ENCODE data around the gene OTC.

OTC gene

GRCh38 chrX:38352362-38352761 is at the start of gene OTC:
Gene OTC (plus strand): TSS chrX:38352604. CDS start chrX:38352697, 93 bp downstream.
- no peak for DNase-seq

DNA sequence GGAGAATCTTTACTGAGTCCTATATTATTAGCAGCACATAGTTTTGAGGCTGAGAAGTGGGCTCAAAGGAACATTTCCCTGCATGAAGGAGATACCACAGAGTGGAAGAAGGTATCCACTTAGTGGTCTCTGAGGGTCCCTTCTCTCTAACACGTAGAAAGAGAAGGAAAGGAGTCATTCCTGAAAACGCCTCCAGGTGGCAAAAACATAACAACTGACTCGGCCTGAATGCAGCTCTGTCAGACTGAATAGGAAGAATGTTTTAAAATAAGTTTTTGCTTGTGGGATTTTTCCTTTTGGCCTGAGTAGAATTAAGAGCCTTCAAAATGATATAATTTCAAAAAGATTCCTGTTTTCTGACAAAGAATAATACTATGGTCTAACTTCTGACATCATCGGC is 48.4 kb upstream of the OTC start:
- no peak for DNase-seq

DNA sequence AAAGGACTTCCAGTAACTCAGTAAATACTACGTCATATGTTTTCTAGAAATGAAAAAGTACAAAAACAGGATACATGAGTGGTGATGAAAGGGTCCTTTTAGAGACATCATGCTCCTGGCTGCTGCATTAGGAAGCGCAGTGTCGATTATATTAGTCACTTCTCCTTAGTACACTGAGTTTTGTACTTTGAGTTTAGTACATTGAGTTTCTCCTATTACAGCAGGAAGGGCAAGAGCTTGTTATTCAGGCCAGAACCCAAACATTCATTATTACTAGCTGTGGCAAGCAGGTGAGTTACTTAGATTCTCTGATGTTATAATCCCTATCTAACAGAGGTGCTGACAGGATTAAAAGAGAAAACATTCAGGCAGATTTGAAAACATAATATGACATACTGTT is 46.4 kb upstream of the OTC start:
- DNase-seq, result no peak

DNA sequence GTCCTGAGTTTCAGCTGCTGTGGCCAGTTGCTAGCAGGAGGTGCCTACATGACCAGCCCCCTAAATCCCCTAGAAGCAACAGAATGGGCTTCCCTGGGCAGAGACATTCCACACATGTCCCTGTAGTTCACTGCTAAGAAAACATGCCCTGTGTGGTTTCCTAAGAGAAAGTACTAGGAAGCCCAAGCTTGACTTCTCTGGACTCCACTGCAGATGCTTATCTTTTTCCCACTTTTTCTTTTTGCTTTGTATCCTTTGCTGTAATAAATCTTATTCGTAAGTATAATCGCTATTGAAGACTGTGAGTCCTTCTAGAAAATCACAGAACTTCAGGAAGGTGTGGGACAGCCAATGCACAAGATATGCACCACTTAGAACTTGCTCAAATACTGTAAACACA is 40.7 kb upstream of the OTC start:
- no peak for DNase-seq

DNA sequence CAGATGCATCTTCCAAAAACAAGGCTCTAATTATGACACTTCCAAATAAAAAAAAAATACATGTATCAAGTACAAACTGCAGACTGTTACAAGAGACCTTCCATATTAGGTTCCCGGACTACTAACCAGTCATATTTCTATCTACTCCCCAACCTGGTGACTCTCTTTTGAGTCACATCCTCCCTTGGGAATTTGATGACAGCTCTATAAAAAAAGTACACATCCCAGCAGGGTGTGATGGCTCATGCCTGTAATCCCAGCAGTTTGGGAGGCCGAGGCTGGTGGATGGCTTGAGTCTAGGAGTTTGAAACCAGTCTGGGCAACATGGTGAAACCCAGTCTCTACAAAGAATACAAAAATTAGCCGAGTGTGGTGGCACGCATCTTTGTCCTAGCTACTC is 40.0 kb upstream of the OTC start:
- no peak for DNase-seq

DNA sequence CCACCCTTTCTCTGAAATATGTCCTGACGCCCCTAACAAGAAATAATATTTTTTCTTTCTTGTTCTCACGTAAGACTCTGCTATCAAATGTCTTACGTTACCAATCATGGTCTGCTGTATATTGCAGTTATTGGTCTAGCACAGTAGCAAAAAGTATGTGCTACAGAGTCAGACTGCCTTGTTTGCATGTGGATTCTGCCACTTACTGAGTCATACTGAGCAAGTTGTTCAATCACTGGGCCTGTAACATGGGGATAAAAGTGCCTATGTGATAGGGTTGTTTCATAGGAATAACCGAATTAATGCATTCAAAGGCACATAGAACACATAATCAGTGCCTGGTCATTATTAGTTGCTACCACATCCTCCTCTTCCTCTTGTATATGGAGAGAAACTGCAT is 39.2 kb upstream of the OTC start:
- no peak for DNase-seq

DNA sequence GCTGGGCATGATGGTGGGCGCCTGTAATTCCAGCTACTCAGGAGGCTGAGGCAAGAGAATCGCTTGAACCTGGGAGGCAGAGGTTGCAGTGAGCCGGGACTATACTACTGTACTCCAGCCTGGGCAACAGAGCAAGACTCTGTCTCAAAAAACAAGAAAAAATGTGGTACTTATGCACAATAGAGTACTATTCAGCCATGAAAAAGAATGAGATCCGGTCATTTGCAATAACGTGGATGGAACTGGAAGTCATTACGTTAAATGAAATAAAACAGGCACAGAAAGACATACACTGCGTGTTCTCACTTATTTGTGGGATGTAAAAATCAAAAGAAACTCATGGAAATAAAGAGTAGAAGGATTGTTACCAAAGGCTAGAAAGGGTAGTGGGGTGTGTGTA is 37.2 kb upstream of the OTC start:
- DNase-seq, result no peak

GRCh38 chrX:38318196-38318595 is 34.2 kb upstream of the OTC start:
- DNase-seq, result no peak

- DNase-seq, result no peak
Measured at GRCh38 chrX:38318606-38319005, 33.8 kb upstream of the OTC start.

GRCh38 chrX:38320819-38321218 is 31.6 kb upstream of the OTC start:
- DNase-seq, result no peak

GRCh38 chrX:38326086-38326485 is 26.3 kb upstream of the OTC start:
- no peak for DNase-seq

DNA sequence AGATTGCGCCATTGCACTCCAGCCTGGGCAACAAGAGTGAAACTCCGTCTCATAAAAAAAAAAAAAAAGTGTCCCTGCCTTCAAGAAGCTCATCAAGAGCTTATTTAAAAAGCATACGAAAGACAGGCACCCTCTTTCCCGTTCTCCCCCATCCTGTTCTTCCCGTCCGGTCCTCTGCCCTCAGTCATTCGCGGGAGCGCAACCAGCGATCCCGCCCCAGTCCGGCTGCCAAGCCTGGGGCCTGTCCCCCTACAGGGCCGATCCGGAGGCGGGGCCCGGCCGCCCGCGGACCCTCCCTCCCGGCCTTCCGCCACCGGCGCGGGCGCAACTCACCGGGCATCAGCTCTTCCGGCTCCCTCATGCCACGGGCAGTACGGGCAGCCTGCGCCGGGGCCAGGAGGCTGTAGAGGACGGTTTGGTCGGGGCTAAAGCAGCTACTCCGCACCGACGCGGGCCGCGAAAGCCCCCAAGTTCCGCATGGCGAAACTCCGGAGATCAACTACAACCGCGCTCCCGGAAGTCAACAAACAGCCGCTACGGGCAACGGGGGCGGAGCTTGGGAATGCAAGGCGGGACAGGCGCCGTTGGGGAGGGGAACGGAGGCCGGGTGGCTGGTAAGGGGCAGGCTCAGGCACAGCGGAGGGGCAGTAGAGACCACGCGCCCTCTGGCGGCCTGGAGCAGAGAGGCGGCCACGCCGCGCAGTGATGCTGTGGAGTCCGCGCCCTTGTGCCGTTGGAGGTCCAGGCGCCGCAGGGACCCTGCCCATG is 25.2 kb upstream of the OTC start, which contains the start of gene RPGR:
Gene RPGR, minus strand, starts transcription at position 503 of the 768 bp plus-strand sequence. Its CDS starts 142 bp downstream, at position 361.
- peak; percentile 87 for DNase-seq

- DNase-seq, result no peak
Measured at GRCh38 chrX:38327775-38328081, 24.7 kb upstream of the OTC start.

DNA sequence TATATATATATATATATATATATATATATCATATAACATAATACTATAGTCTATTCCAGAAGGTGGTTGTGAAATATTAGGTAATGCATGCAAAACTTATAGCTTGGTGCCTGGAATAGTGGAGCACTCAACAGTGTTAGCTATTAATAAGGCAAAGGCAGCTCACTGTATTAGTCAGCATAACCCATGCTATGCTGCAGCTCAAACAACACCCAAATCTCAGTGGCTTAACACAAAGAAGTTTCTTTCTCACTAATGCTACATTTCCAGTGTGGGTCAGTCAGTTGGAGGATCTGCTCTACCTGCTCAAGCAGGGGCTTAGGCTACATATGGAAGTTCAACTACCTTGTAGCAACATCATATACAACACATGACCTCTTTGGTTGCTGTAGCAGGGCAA is 19.9 kb upstream of the OTC start:
- DNase-seq, result no peak

- no peak for DNase-seq
Measured at GRCh38 chrX:38335382-38335781, 17.0 kb upstream of the OTC start.

DNA sequence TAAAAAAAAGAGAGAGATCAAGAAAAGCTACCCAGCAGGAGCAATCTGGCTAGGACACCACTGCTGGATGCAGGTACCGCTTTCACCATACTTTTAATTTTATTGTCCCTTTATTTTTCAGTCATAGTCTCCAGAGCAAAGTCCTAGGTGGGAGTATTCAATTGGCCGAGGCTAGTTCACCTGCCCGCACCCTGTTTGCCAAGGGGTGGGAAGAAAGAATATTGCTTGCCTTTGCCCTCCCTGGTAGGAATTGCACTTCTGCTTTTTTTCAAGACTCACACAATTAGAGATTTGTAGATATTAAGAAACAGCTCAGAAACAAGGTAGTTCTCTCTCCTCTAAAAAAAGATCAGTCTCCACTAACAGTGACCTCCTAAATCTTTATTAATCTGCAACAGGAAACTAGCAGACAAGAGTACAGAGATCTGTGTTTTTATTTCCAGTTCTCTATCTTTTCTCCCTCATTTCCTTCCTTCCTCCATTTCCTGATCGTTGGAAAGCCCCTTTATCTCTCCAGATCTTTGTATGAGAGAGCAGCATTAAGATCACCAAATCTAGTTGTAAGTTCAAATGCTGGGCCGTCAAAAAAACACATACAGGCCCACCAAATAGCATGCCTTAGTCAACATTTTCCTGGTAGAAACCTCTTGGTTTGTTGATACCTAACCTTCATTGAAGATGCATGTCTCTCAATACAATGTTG is 15.7 kb upstream of the OTC start:
- no peak for DNase-seq

DNA sequence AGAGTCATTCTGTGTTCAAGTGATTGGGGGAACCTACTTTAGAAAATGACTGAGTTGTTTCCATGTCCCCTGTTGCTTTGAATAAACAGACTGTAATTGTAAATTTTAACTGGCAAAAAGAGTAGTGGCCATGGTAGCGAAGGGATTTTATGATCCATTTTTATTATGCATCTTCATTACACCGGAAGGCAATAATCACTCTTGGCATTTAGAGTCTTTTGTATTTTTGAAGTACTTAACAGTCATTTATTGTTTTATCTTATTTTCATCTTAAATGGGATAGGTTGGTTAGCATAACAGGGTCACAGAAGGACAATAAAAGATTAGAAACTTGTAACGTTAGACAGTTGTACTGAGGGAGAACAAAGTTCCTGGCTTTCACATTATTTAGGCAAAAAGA is 11.0 kb upstream of the OTC start:
- no peak for DNase-seq

DNA sequence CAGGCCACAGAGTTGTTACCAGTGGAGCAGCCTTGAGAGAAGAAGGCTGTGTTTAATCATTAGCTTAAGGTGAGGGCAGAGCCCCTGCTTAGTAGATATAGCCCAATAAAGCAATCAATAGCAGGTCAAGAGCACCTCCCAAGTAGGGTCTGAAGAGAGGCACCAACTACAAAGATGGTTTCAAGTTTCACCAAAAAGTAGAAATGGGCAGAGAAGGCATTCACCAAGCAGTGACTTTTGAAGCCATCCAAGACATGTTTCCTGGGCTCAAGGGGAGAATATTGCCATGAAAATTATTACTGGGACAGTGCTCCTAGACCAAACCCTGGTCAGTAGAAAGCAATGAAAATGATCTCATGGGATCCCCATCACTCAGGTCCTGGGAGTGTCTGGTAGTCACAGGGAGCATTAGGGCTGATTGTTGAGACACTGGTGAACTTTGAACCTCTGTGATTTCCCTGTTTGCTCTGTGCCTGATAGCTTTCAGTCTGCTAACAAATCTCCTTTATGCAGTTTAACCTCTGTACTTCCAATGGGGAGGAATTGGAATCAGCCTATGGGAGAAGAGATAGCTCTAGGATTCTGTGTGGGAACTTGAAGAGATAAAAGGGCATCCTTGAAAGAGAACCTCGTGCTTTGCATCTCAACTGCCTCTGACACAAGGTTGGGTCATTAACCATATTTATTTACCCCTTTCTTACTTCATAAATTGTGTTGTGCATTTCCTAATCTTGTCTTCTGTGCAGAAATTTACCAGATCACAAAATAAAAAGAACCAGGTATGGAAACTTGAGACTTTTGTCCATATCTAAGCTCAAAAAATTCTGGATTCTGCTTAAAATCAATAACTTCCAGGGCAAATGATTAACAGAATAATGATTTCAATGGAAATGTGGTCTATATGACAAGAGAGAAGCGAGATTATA is 9.3 kb upstream of the OTC start:
- DNase-seq, result no peak

DNA sequence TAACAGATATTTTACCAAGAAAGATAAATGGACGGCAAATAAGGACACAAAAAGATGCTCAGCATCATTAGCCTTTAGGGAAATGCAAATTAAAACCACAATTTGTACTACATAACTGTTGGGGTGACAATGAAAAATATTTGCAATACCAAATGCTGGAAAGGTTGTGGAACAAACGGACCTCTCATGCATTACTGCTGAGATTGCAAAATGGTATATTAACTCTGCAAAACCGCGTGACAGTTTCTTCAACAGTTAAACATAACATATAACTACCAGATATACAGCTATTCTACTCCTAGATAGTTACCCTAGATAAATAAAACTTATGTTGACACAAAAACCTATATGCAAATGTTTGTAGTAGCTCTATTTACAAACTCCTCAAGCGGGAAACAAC is 6.3 kb upstream of the OTC start:
- DNase-seq, result no peak

DNA sequence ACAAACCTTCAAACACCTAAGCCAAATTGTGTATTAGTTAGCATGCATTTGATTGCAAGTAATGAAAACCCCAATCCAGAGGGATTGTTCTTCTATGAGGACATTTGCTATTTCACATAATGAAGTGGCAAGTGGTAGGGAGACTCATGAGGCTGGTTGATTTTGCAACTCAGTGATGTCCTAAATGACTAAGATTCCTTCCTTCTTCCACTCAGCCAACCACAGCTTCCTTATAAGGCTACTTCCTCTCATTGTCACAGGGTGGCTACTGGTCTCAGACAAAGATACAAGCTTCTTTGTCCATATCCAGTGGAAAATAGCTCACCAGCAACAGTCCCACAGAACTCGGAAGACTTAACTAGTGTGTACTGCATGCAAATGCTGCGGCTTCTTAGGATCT is 5.3 kb upstream of the OTC start:
- no peak for DNase-seq

DNA sequence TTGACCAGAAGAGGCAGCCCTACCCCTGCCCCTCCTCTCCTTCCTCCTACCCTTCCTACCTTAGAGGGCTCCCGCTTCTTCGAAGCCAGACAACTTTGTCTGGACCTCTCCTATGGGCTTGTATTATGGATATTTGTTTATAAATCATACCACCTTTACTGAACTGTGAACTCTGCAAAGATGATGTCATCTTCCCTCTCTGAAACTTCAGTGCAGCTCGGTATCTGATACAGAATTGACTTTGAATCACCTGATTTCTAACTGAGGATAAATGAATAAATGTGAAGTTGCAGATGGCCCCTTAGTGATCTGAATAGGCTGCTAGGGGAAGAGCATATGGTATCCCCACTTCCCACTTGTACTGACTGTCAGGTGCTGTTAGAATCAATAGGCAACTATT is 1.1 kb upstream of the OTC start:
- no peak for DNase-seq

- no peak for DNase-seq
Measured at GRCh38 chrX:38356401-38356800, 4.0 kb downstream of the OTC start.
